ENCODE results near the gene WDR55. TPM values are rescaled to one million over a fixed set of nuclear protein-coding genes. Genes with fewer than 3 reads are reported as not detected.
"Not testable (repeated sequence)": the region's sequence is repeated elsewhere in the genome, so short reads cannot be mapped to it uniquely, and the experiment has no call there.

The WDR55 gene
- total RNA-seq, 1 donor from 2014 or later, result 31.5 TPM

GRCh38 chr5:140707812-140708211, 43.1 kb downstream of the WDR55 start:
- no peak for DNase-seq
- Mint-ChIP-seq H3K4me3 (ENCODE audit: unreplicated experiment) (no peak overlapping the region), H3K36me3 (ENCODE audit: unreplicated experiment) (peaks cover 4% of the 10 kb centered on the region), H3K9me3 (ENCODE audit: unreplicated experiment) (peaks cover 8% of the 10 kb centered on the region), H3K27me3 (ENCODE audit: unreplicated experiment) (peaks cover 14% of the 10 kb centered on the region), H3K4me1 (ENCODE audit: low read depth, unreplicated experiment) (peaks cover 8% of the 10 kb centered on the region), H3K27ac (ENCODE audit: unreplicated experiment) (no peak overlapping the region)
- no peak for TF ChIP-seq CTCF (IDR thresholded peaks at IDR 0.05; ENCODE audit: partially characterized antibody, unreplicated experiment)

GRCh38 chr5:140708787-140709186, 44.1 kb downstream of the WDR55 start:
- not testable (repeated sequence) for H3K4me3 Mint-ChIP-seq (ENCODE audit: unreplicated experiment); H3K36me3 Mint-ChIP-seq (ENCODE audit: unreplicated experiment); H3K27ac Mint-ChIP-seq (ENCODE audit: unreplicated experiment); DNase-seq; H3K9me3 Mint-ChIP-seq (ENCODE audit: unreplicated experiment); H3K4me1 Mint-ChIP-seq (ENCODE audit: low read depth, unreplicated experiment)
- H3K27me3 Mint-ChIP-seq (ENCODE audit: unreplicated experiment), result peaks cover 14% of the 10 kb centered on the region

GRCh38 chr5:140710899-140711552, 46.3 kb downstream of the WDR55 start:
- H3K27ac Mint-ChIP-seq (ENCODE audit: unreplicated experiment), result peak overlapping the region; percentile 89
- no peak for TF ChIP-seq CTCF (IDR thresholded peaks at IDR 0.05; ENCODE audit: partially characterized antibody, unreplicated experiment)
- peaks cover 4% of the 10 kb centered on the region for H3K36me3 Mint-ChIP-seq (ENCODE audit: unreplicated experiment)
- peaks cover 8% of the 10 kb centered on the region for H3K9me3 Mint-ChIP-seq (ENCODE audit: unreplicated experiment)
- peak; percentile 70 for DNase-seq
- peak overlapping the region; percentile 91 for H3K4me3 Mint-ChIP-seq (ENCODE audit: unreplicated experiment)
- H3K27me3 Mint-ChIP-seq (ENCODE audit: unreplicated experiment), result peaks cover 12% of the 10 kb centered on the region
- peaks cover 8% of the 10 kb centered on the region for H3K4me1 Mint-ChIP-seq (ENCODE audit: low read depth, unreplicated experiment)

DNA sequence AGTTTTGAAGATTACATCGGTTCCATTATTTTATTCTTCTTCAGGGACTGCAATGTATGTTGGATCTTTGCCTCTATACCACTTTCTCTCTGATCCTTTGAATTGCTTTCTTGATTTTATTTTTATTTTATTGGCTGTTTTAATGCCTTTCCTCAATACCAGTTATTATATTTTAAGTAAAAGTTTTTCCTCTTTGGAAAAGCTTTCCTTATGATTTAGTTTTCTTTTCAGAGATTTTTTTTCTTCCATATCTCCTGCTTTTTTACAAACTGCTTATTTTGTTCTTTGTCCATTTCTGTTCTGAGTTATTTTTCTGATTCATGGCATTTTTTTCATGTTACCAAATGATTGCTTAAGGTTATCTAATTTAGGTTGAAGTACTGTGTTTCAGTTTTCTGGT, 47.1 kb downstream of the WDR55 start:
- Mint-ChIP-seq H3K9me3 (ENCODE audit: unreplicated experiment) (peaks cover 8% of the 10 kb centered on the region), H3K36me3 (ENCODE audit: unreplicated experiment) (peaks cover 4% of the 10 kb centered on the region), H3K27ac (ENCODE audit: unreplicated experiment) (no peak overlapping the region), H3K4me1 (ENCODE audit: low read depth, unreplicated experiment) (peaks cover 8% of the 10 kb centered on the region), H3K4me3 (ENCODE audit: unreplicated experiment) (peak overlapping the region; percentile 61), H3K27me3 (ENCODE audit: unreplicated experiment) (peaks cover 12% of the 10 kb centered on the region)
- no peak for TF ChIP-seq CTCF (IDR thresholded peaks at IDR 0.05; ENCODE audit: partially characterized antibody, unreplicated experiment)
- no peak for DNase-seq

DNA sequence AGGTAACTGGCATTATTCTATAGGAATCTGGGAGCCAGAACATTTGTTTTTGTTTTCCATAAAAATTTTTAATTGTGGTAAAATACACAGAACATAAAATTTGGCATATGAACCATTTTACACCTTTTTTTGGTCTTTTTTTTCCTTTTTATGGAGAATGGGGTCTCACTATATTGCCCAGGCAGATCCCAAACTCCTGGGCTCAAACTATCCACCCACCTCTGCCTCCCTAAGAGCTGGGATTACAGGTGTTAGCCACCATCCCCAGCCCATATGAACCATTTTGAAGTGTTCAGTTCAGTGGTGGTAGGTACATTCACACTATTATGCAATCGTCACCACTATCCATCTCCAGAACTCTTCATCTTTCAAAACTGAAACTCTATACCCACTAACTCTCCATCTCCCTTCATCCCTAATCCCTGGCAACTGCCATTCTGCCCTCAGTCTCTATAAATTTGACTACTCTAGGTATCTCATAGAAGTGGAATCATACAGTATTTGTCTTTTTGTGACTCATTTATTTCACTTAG, 48.9 kb downstream of the WDR55 start:
- no peak for TF ChIP-seq CTCF (IDR thresholded peaks at IDR 0.05; ENCODE audit: partially characterized antibody, unreplicated experiment)
- H3K9me3 Mint-ChIP-seq (ENCODE audit: unreplicated experiment), result peaks cover 8% of the 10 kb centered on the region
- peaks cover 4% of the 10 kb centered on the region for H3K36me3 Mint-ChIP-seq (ENCODE audit: unreplicated experiment)
- peaks cover 14% of the 10 kb centered on the region for H3K27me3 Mint-ChIP-seq (ENCODE audit: unreplicated experiment)
- H3K4me1 Mint-ChIP-seq (ENCODE audit: low read depth, unreplicated experiment), result peaks cover 8% of the 10 kb centered on the region
- no peak overlapping the region for H3K27ac Mint-ChIP-seq (ENCODE audit: unreplicated experiment)
- H3K4me3 Mint-ChIP-seq (ENCODE audit: unreplicated experiment), result no peak overlapping the region
- DNase-seq, result no peak

- not testable (repeated sequence) for H3K27ac Mint-ChIP-seq (ENCODE audit: unreplicated experiment); H3K4me3 Mint-ChIP-seq (ENCODE audit: unreplicated experiment); H3K27me3 Mint-ChIP-seq (ENCODE audit: unreplicated experiment); DNase-seq; H3K36me3 Mint-ChIP-seq (ENCODE audit: unreplicated experiment); H3K9me3 Mint-ChIP-seq (ENCODE audit: unreplicated experiment); H3K4me1 Mint-ChIP-seq (ENCODE audit: low read depth, unreplicated experiment)
Observed at GRCh38 chr5:140716238-140716637, 51.5 kb downstream of the WDR55 start.
